GM12875 (cell line): ENCODE data around the gene PSMG3.

Experiments used
- H3K4me3 ChIP-seq: one replicate; pipeline ENCODE4 v1.5.1; 2011; ENCODE audit warnings: low read depth, low read length, control low read depth
- CTCF ChIP-seq: IDR thresholded peaks from 2 replicates; pipeline ENCODE4 v1.5.1; 2011; ENCODE audit warnings: low read depth, mild to moderate bottlenecking, control low read depth, inconsistent platforms, low read length, moderate library complexity, borderline replicate concordance; ENCODE audit not compliant: insufficient read depth

The PSMG3 gene

GRCh38 chr7:1558841-1559625 is 10.8 kb downstream of the PSMG3 start:
- H3K4me3 ChIP-seq, result no peak overlapping the region
- TF ChIP-seq CTCF, result no peak

DNA sequence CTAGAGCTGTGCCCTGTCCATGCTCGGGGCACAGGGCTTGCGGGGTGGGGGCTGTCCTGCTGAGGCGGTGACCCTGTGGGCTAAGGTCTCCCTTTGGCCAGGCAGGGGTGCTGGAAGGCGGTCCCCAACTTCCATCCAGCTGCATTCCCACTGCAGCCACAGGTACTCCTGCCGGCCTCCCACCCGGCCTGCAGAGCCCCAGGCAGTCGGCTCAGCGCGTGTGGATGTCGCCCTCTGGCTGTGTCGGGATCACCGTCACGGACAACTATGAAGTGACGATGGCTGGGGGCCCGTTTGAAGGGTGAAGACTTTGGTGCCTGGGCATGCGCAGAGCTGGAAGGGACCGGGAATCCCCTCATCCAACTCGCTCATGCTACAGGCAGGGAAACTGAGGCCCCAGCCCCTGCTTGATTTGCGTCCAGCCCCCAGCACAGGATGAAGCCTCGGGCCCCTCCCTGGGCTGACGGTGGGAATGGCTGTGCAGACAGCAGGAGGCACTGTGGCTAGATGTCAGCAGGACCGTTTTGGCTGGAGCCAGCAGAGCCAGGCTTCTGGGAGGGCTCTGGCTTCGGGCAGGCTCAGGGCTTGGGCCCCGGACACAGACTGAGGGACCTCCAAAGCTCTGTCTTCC is 11.5 kb downstream of the PSMG3 start:
- no peak overlapping the region for H3K4me3 ChIP-seq

DNA sequence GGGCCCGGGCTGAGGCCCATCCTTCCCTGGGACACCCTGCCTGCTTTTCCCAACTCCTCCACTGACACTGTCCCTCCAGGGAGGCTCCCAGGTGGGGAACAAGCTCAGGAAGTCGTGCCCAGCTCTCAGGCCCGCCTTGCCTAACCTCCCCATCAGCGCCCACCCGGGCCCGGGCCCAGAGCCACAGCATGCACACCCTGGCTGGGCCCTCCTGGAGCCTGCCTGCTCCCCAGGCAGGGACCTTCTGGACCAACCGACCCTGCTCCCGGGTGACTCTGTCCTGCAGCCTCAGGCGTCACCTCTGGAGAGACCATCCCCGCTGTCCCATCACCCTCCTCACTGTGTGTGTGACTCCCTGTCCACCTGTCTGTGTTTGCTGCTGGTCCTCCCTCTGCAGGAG is 12.1 kb downstream of the PSMG3 start:
- no peak overlapping the region for H3K4me3 ChIP-seq
- TF ChIP-seq CTCF, result no peak

More for the DNA sequence above, 11.5 kb downstream of the PSMG3 start:
- no peak for TF ChIP-seq CTCF

GRCh38 chr7:1557006-1557405 is 12.8 kb downstream of the PSMG3 start:
- no peak overlapping the region for H3K4me3 ChIP-seq
- no peak for TF ChIP-seq CTCF

- H3K4me3 ChIP-seq, result no peak within 1 kb of the TSS
- peak; percentile 55; the same call in 1 of the 2 replicates for TF ChIP-seq CTCF
Measured at GRCh38 chr7:1555813-1556543, 13.9 kb downstream of the PSMG3 start, which contains the start of gene TMEM184A. Gene TMEM184A, minus strand, starts transcription at chr7:1556205. Its CDS starts 721 bp downstream, at chr7:1555484.

DNA sequence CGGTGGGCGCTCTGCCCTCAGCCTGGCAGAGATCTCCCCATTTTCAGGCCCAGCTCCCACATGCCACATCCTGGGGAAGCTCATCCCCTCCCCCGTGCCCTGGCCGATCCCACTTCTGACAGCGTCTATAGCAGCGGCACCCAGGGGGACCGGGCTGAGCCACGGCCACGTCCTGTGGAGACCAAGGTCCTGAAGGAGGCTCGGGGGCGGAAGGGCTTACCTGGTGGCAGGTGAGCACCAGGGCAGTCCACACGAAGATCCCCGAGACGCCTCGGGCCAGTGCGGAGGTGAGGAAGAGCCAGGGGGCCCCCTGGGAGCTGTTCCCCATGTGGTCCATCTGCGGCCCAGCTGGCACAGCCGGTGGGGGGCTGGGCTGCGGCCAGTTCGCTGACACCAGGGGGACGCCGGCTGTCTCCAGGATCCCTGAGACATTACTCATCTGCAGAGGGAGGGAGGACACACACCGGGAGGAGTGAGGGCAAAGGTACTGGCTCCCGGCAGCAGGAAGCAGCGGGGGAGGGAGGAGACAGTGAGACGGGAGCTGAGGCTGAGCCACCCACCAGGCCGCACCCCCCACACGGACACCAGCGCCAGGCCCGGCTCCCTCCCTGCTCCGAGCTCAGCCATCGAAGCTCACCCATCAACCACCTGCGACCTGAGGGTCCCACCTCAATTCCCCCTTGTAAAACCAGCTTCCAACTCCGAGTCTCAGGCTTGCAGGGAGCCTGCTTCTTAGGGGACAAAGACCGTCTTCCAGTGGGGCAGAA is 14.6 kb downstream of the PSMG3 start:
- no peak for TF ChIP-seq CTCF
- no peak overlapping the region for H3K4me3 ChIP-seq
